NB4 (cell line): ENCODE results near the gene INO80.

Experiments
- DNase-seq: peaks from one replicate; pipeline ENCODE4 v3.0.0; 2010; ENCODE audit warnings: low read depth
- H3K4me3 ChIP-seq: one replicate; pipeline ENCODE4 v1.5.1; 2011; ENCODE audit warnings: mild to moderate bottlenecking, low read depth, low read length, moderate library complexity
- MYC ChIP-seq: IDR thresholded peaks from 2 replicates; pipeline ENCODE4 v1.6.1; 2011; ENCODE audit warnings: low read depth, low read length
- POLR2A ChIP-seq: IDR thresholded peaks from 2 replicates; pipeline ENCODE4 v1.6.1; 2011; ENCODE audit warnings: mild to moderate bottlenecking; ENCODE audit not compliant: insufficient read length; ENCODE audit errors: extremely low read depth
- TF ChIP-seq, protein P1 (sequence below): IDR thresholded peaks from 2 replicates; pipeline ENCODE4 v1.6.1; 2011; ENCODE audit warnings: low read depth, low read length
- TF ChIP-seq, protein P2 (sequence below): IDR thresholded peaks from one replicate; pipeline ENCODE4 v1.5.1; 2012; ENCODE audit warnings: low read depth, low read length

Gene INO80

DNA sequence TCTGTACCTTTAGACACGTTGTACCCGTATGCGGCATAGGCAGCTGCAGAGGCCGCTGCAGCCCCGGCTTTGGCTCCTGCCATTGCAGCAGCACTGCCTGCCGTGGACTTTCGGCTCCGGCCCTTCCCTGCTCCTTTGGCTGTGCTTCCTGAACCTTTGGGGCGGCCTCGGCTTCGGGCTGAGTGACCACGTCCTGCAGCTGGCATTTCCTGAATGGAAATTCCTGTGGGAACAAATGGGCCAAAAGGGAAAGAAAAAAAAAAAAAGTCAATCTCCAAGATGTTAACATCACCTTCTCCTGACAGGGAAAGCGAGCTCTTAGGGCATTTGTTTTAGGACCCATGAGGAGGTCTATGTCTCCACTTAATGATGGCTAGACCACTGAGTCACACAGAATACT lies 133.2 kb downstream of the INO80 start:
- H3K4me3 ChIP-seq: no peak overlapping the region
- DNase-seq: no peak
- TF ChIP-seq, protein P1, sequence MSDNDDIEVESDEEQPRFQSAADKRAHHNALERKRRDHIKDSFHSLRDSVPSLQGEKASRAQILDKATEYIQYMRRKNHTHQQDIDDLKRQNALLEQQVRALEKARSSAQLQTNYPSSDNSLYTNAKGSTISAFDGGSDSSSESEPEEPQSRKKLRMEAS: no peak
- TF ChIP-seq MYC (no peak), POLR2A (no peak)
- TF ChIP-seq, protein P2, sequence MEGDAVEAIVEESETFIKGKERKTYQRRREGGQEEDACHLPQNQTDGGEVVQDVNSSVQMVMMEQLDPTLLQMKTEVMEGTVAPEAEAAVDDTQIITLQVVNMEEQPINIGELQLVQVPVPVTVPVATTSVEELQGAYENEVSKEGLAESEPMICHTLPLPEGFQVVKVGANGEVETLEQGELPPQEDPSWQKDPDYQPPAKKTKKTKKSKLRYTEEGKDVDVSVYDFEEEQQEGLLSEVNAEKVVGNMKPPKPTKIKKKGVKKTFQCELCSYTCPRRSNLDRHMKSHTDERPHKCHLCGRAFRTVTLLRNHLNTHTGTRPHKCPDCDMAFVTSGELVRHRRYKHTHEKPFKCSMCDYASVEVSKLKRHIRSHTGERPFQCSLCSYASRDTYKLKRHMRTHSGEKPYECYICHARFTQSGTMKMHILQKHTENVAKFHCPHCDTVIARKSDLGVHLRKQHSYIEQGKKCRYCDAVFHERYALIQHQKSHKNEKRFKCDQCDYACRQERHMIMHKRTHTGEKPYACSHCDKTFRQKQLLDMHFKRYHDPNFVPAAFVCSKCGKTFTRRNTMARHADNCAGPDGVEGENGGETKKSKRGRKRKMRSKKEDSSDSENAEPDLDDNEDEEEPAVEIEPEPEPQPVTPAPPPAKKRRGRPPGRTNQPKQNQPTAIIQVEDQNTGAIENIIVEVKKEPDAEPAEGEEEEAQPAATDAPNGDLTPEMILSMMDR: no peak

DNA sequence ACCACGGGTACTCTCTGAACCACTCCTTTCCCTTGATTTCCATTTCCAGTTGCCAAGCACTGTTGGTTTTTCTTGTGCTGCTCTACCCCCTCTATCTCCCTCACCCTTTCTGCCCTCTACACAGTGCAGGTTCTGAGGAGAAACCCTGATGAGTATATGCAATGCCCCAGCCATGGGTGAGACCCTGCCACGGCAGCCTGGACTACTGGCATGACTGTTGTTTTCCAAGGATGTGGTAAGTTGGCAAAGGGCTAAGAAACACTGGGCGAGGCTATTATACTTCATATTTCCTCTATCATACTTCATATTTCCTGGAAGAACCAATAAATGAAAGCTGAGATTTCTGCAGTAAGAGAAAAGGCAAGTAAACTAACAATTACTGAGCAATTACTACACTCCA lies 134.9 kb downstream of the INO80 start:
- DNase-seq: no peak
- TF ChIP-seq POLR2A: no peak
- TF ChIP-seq, protein P1: no peak
- TF ChIP-seq, protein P2: no peak
- no peak for TF ChIP-seq MYC
- no peak overlapping the region for H3K4me3 ChIP-seq

DNA sequence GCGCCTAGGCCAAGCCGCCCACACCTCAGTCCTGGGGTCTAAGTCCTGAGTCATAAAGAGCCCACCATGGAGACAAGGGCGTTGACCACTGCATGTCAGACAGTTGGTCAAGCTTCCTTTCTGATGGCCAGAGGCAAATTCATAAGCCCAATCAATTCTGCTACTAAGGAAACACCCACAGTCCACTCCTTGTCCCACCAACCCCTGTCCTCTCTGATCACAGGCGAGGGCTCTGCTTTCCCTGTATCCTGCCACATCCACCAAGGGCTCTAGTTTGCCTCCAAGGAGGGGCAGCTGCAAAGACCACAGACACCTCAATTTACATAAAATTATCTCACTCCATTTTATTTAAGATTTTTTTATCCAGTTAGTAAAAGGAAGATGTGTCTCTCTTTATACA lies 137.5 kb downstream of the INO80 start:
- DNase-seq: no peak
- H3K4me3 ChIP-seq: no peak overlapping the region
- TF ChIP-seq, protein P2: no peak
- TF ChIP-seq POLR2A: no peak
- TF ChIP-seq, protein P1: no peak
- TF ChIP-seq MYC: no peak

DNA sequence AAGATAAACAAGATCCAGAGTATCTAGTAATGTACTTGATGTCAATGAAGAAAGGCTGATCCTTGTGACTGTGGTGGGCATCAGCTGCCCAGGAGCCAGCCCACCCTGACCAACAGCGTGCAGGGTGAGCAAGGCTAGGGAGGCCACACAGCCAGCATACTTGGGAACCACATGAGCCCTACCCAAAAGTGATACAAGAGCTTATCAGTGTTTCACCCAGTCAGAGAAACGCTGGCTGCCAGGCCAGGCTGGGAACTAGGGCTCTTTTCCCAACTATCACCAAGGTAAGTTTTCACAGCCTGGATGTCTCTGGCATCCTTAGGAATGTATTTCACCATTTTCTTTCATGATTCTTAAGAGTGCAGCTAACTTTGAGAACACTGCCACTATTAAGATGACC lies 137.9 kb downstream of the INO80 start:
- TF ChIP-seq POLR2A: no peak
- TF ChIP-seq MYC: no peak
- TF ChIP-seq, protein P2: no peak
- TF ChIP-seq, protein P1: no peak
- no peak overlapping the region for H3K4me3 ChIP-seq
- no peak for DNase-seq

DNA sequence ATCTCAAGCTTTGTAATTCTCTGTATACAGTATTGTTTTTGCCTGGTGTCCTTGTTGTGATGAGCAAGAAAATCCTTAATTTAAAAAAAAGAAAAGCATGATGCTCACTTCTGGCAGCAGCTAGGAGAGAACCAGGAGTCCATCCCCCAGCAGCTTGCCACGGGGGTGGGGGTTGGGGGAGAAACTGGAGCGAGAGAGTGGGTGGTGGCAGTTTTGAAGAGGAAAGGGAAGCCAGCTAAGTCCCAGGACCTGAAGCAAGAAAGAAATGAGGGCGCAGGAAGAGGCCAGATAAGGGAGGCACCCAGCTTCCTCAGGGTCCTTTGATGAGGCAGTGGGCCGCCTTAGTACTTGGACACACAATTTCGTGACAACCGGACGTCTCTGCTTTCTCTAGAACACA lies 139.3 kb downstream of the INO80 start:
- DNase-seq: no peak
- H3K4me3 ChIP-seq: no peak overlapping the region
- TF ChIP-seq POLR2A (no peak), MYC (no peak)
- TF ChIP-seq, protein P2: no peak
- TF ChIP-seq, protein P1: no peak

DNA sequence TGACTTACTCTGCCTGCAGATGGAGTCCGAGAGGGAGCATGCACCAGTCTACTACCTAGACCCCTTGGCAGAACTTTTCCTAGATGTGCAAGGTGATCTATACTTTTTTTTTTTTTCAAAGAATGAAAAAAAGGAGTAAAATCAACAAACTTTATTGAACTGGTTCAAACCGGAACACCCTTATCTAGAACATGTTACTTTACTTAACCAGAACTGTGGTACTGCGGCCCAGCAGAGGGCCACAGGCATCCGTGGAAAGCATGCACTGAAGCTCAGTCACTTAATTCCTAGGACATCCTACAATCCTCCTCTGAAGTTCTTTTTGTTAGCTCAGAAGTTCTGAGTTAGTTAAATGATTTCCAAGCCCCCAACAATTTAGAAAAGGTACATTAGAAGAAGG lies 141.2 kb downstream of the INO80 start:
- no peak for TF ChIP-seq POLR2A
- TF ChIP-seq, protein P2: no peak
- TF ChIP-seq, protein P1: no peak
- no peak for TF ChIP-seq MYC
- H3K4me3 ChIP-seq: no peak overlapping the region
- no peak for DNase-seq
